Karpas-422 (cell line): ENCODE measurements around the gene GLIS1. TPM values are rescaled to one million over a fixed set of nuclear protein-coding genes. Genes with fewer than 3 reads are reported as not detected.

Experiments used
- DNase-seq: peaks from one replicate; pipeline ENCODE4 v3.0.0-alpha.2; 2015
- H2AFZ ChIP-seq: fragments of 200-600 bp; sonication (generic); 2 replicates; pipeline ENCODE4 v1.6.1; 2014; ENCODE audit warnings: antibody characterized with exemption, low read length, mixed read lengths
- H3K27ac ChIP-seq: fragments of 200-600 bp; sonication (generic); 2 replicates; pipeline ENCODE4 v1.5.1; 2014; ENCODE audit warnings: mild to moderate bottlenecking, low read length, moderate library complexity
- H3K27me3 ChIP-seq: fragments of 200-600 bp; sonication (generic); 2 replicates; pipeline ENCODE4 v1.6.1; 2014; ENCODE audit warnings: low read length, mixed read lengths
- H3K36me3 ChIP-seq: fragments of 200-600 bp; sonication (generic); 2 replicates; pipeline ENCODE4 v1.6.1; 2014; ENCODE audit warnings: low read length, mixed read lengths; ENCODE audit not compliant: insufficient read depth
- H3K4me1 ChIP-seq: fragments of 200-600 bp; sonication (generic); 2 replicates; pipeline ENCODE4 v1.6.1; 2014; ENCODE audit warnings: mild to moderate bottlenecking, low read length, mixed read lengths
- H3K4me2 ChIP-seq: fragments of 200-600 bp; sonication (generic); 2 replicates; pipeline ENCODE4 v1.6.1; 2014; ENCODE audit warnings: low read length, low read depth, mild to moderate bottlenecking; ENCODE audit not compliant: poor library complexity, severe bottlenecking
- H3K4me3 ChIP-seq: fragments of 200-600 bp; sonication (generic); 2 replicates; pipeline ENCODE4 v1.5.1; 2014; ENCODE audit warnings: mild to moderate bottlenecking, antibody characterized with exemption, low read length, mixed read lengths
- H3K79me2 ChIP-seq: fragments of 200-600 bp; sonication (generic); 2 replicates; pipeline ENCODE4 v1.6.1; 2014; ENCODE audit warnings: mild to moderate bottlenecking, low read length, mixed read lengths
- H3K9ac ChIP-seq: fragments of 200-600 bp; sonication (generic); 2 replicates; pipeline ENCODE4 v1.6.0; 2014; ENCODE audit warnings: low read length
- H3K9me2 ChIP-seq: fragments of 200-600 bp; sonication (generic), shearing (Covaris generic); replicated peaks from 2 replicates; pipeline ENCODE4 v1.6.0; 2014; ENCODE audit warnings: mild to moderate bottlenecking, low read length, moderate library complexity; ENCODE audit not compliant: insufficient read depth
- H3K9me3 ChIP-seq: fragments of 300-700, 200-600 bp; sonication (generic); 2 replicates; pipeline ENCODE4 v1.6.1; 2014; ENCODE audit warnings: low read length, mixed read lengths
- H4K20me1 ChIP-seq: fragments of 200-600 bp; sonication (generic); 2 replicates; pipeline ENCODE4 v1.6.1; 2014; ENCODE audit warnings: mild to moderate bottlenecking, antibody characterized with exemption, low read length, low read depth; ENCODE audit not compliant: insufficient read depth
- total RNA-seq: library from RNA; depleted of rRNA; stranded (reverse); fragments of >200 nt; shearing (Covaris generic); gene quantifications from 2 replicates; pipeline ENCODE4 v1.2.3, GENCODE V29; 2014; ENCODE audit warnings: low replicate concordance

Gene GLIS1
- total RNA-seq, 1 experiment from 2014 or later: not detected

GRCh38 chr1:53507116-53507820 is 231.7 kb downstream of the GLIS1 start:
- no peaks in the 10 kb centered on the region for H3K9me2 ChIP-seq
- H3K9me3 ChIP-seq: no peaks in the 10 kb centered on the region
- no peaks in the 10 kb centered on the region for H3K79me2 ChIP-seq
- no peak overlapping the region for H3K9ac ChIP-seq
- no peak overlapping the region for H3K4me2 ChIP-seq
- no peak overlapping the region for H2AFZ ChIP-seq
- no peak overlapping the region for H3K27ac ChIP-seq
- no peak for DNase-seq
- H4K20me1 ChIP-seq: no peaks in the 10 kb centered on the region
- no peaks in the 10 kb centered on the region for H3K36me3 ChIP-seq
- no peaks in the 10 kb centered on the region for H3K27me3 ChIP-seq
- no peaks in the 10 kb centered on the region for H3K4me1 ChIP-seq
- H3K4me3 ChIP-seq: no peak overlapping the region

- no peaks in the 10 kb centered on the region for H3K79me2 ChIP-seq
- DNase-seq: no peak
- H3K9me2 ChIP-seq: no peaks in the 10 kb centered on the region
- H3K27me3 ChIP-seq: no peaks in the 10 kb centered on the region
- H3K4me1 ChIP-seq: no peaks in the 10 kb centered on the region
- H2AFZ ChIP-seq: no peak overlapping the region
- no peaks in the 10 kb centered on the region for H4K20me1 ChIP-seq
- no peaks in the 10 kb centered on the region for H3K36me3 ChIP-seq
- H3K27ac ChIP-seq: no peak overlapping the region
- no peak overlapping the region for H3K9ac ChIP-seq
- no peak overlapping the region for H3K4me2 ChIP-seq
- H3K9me3 ChIP-seq: no peaks in the 10 kb centered on the region
- H3K4me3 ChIP-seq: no peak overlapping the region
Observed at GRCh38 chr1:53506355-53507050, 232.5 kb downstream of the GLIS1 start.

- DNase-seq: no peak
- Histone ChIP-seq H3K27me3 (no peaks in the 10 kb centered on the region), H3K4me3 (no peak overlapping the region), H3K9me3 (no peaks in the 10 kb centered on the region), H3K36me3 (no peaks in the 10 kb centered on the region), H3K4me2 (no peak overlapping the region), H3K9ac (no peak overlapping the region), H2AFZ (no peak overlapping the region), H3K79me2 (no peaks in the 10 kb centered on the region), H3K27ac (no peak overlapping the region), H3K9me2 (no peaks in the 10 kb centered on the region), H4K20me1 (no peaks in the 10 kb centered on the region), H3K4me1 (no peaks in the 10 kb centered on the region)
Observed at GRCh38 chr1:53505891-53506290, 233.1 kb downstream of the GLIS1 start.

- no peaks in the 10 kb centered on the region for H4K20me1 ChIP-seq
- H2AFZ ChIP-seq: no peak overlapping the region
- no peaks in the 10 kb centered on the region for H3K27me3 ChIP-seq
- H3K79me2 ChIP-seq: no peaks in the 10 kb centered on the region
- H3K9ac ChIP-seq: no peak overlapping the region
- H3K4me2 ChIP-seq: no peak overlapping the region
- no peaks in the 10 kb centered on the region for H3K36me3 ChIP-seq
- no peaks in the 10 kb centered on the region for H3K4me1 ChIP-seq
- no peak overlapping the region for H3K27ac ChIP-seq
- H3K9me3 ChIP-seq: no peaks in the 10 kb centered on the region
- H3K9me2 ChIP-seq: no peaks in the 10 kb centered on the region
- DNase-seq: no peak
- no peak overlapping the region for H3K4me3 ChIP-seq
Observed at GRCh38 chr1:53505401-53505800, 233.6 kb downstream of the GLIS1 start.

GRCh38 chr1:53504901-53505300 is 234.1 kb downstream of the GLIS1 start:
- Histone ChIP-seq H3K27me3 (no peaks in the 10 kb centered on the region), H3K79me2 (no peaks in the 10 kb centered on the region), H3K9ac (no peak overlapping the region), H4K20me1 (no peaks in the 10 kb centered on the region), H3K4me2 (no peak overlapping the region), H2AFZ (no peak overlapping the region), H3K4me1 (no peaks in the 10 kb centered on the region), H3K27ac (no peak overlapping the region), H3K9me3 (no peaks in the 10 kb centered on the region), H3K9me2 (no peaks in the 10 kb centered on the region), H3K36me3 (no peaks in the 10 kb centered on the region), H3K4me3 (no peak overlapping the region)
- no peak for DNase-seq

- H3K4me1 ChIP-seq: no peaks in the 10 kb centered on the region
- no peak overlapping the region for H3K4me3 ChIP-seq
- no peaks in the 10 kb centered on the region for H3K36me3 ChIP-seq
- no peaks in the 10 kb centered on the region for H3K27me3 ChIP-seq
- no peak overlapping the region for H3K27ac ChIP-seq
- no peak overlapping the region for H3K9ac ChIP-seq
- no peak overlapping the region for H2AFZ ChIP-seq
- H3K9me3 ChIP-seq: no peaks in the 10 kb centered on the region
- no peak overlapping the region for H3K4me2 ChIP-seq
- no peaks in the 10 kb centered on the region for H3K79me2 ChIP-seq
- no peaks in the 10 kb centered on the region for H3K9me2 ChIP-seq
- DNase-seq: no peak
- no peaks in the 10 kb centered on the region for H4K20me1 ChIP-seq
Observed at GRCh38 chr1:53503433-53504217, 235.3 kb downstream of the GLIS1 start.

- Histone ChIP-seq H3K9me2 (no peaks in the 10 kb centered on the region), H3K36me3 (no peaks in the 10 kb centered on the region), H3K9ac (no peak overlapping the region), H3K4me2 (no peak overlapping the region), H2AFZ (no peak overlapping the region), H3K27ac (no peak overlapping the region), H3K4me3 (no peak overlapping the region), H4K20me1 (no peaks in the 10 kb centered on the region), H3K9me3 (no peaks in the 10 kb centered on the region), H3K4me1 (no peaks in the 10 kb centered on the region), H3K79me2 (no peaks in the 10 kb centered on the region), H3K27me3 (no peaks in the 10 kb centered on the region)
- no peak for DNase-seq
Observed at GRCh38 chr1:53502641-53503432, 236.1 kb downstream of the GLIS1 start.
